GM15510 (cell line): ENCODE results near the gene SPOCK2.

Experiments
- POLR2A ChIP-seq: IDR thresholded peaks from 3 replicates; pipeline ENCODE4 v1.6.1; 2011; ENCODE audit warnings: borderline replicate concordance; ENCODE audit not compliant: insufficient read length; ENCODE audit errors: extremely low read depth

Gene SPOCK2

GRCh38 chr10:72024596-72024995 lies 63.8 kb downstream of the SPOCK2 start:
- TF ChIP-seq POLR2A: no peak

- no peak for TF ChIP-seq POLR2A
These were observed 66.1 kb downstream of the SPOCK2 start for GRCh38 chr10:72022228-72022627.

GRCh38 chr10:72020914-72021809 lies 67.2 kb downstream of the SPOCK2 start:
- no peak for TF ChIP-seq POLR2A

- TF ChIP-seq POLR2A: no peak
These were observed 69.1 kb downstream of the SPOCK2 start for GRCh38 chr10:72019085-72019876.

GRCh38 chr10:72016608-72017300 lies 71.6 kb downstream of the SPOCK2 start:
- no peak for TF ChIP-seq POLR2A

- no peak for TF ChIP-seq POLR2A
These were observed 72.5 kb downstream of the SPOCK2 start for GRCh38 chr10:72015841-72016240.

- no peak for TF ChIP-seq POLR2A
These were observed 73.4 kb downstream of the SPOCK2 start for GRCh38 chr10:72014785-72015480.

GRCh38 chr10:72014197-72014596 lies 74.2 kb downstream of the SPOCK2 start:
- TF ChIP-seq POLR2A: no peak

- no peak for TF ChIP-seq POLR2A
These were observed 75.0 kb downstream of the SPOCK2 start for GRCh38 chr10:72013202-72013945.

- TF ChIP-seq POLR2A: no peak
These were observed 75.6 kb downstream of the SPOCK2 start for GRCh38 chr10:72012796-72013195.

- TF ChIP-seq POLR2A: no peak
These were observed 76.3 kb downstream of the SPOCK2 start for GRCh38 chr10:72011976-72012512.

GRCh38 chr10:72011468-72011867 lies 76.9 kb downstream of the SPOCK2 start:
- TF ChIP-seq POLR2A: no peak

- no peak for TF ChIP-seq POLR2A
These were observed 77.3 kb downstream of the SPOCK2 start for GRCh38 chr10:72011016-72011415.

GRCh38 chr10:72010234-72010973 lies 77.9 kb downstream of the SPOCK2 start:
- no peak for TF ChIP-seq POLR2A
